HCT116 (cell line): ENCODE data around the gene CTXND1. TPM values are rescaled to one million over a fixed set of nuclear protein-coding genes. Genes with fewer than 3 reads are reported as not detected.

Experiments
- ATAC-seq: fragments of 200-7000 bp; cut with Tn5 transposase; 2 replicates; pipeline ENCODE4 v1.9.1; 2020; ENCODE audit warnings: mild to moderate bottlenecking, moderate library complexity
- BruUV-seq: library from RNA; stranded (reverse); fragments of 400-500 nt; replicated peaks from 2 replicates; lab custom pipeline; 2021; lab: Mats Ljungman, UMichigan
- CTCF ChIA-PET: fragments of 300-600 bp; sonication (Branson Sonifier 250); formaldehyde crosslinking; loops from one replicate; lab custom pipeline; 2021; ENCODE audit warnings: antibody characterized with exemption; lab: Charles Lee
- POLR2A ChIA-PET: fragments of 300-600, 350-600 bp; sonication (Branson Sonifier 250); formaldehyde crosslinking; loops from one replicate; lab custom pipeline; 2021; ENCODE audit warnings: antibody characterized with exemption; lab: Charles Lee
- RAD21 ChIA-PET, 2 experiments: fragments of 300-600 bp; sonication (Branson Sonifier 250); formaldehyde crosslinking; loops; one replicate each; lab custom pipeline; 2023; ENCODE audit warnings: low total read pairs in 2 of 2; ENCODE audit not compliant: uncharacterized antibody in 2 of 2, unreplicated experiment in 2 of 2, low non-redundant PET in 1 of 2; lab: Charles Lee
- DNase-seq: peaks from one replicate; pipeline ENCODE4 v3.0.0-alpha.2; 2010; ENCODE audit warnings: low read depth, low spot score
- H2AFZ ChIP-seq: fragments of 200-600 bp; shearing (Covaris generic), sonication (generic); 2 replicates; pipeline ENCODE4 v1.6.1; 2017; ENCODE audit warnings: low read depth, mixed run types, mixed read lengths, antibody characterized with exemption, low read length; ENCODE audit not compliant: poor library complexity, severe bottlenecking
- H3K27ac ChIP-seq: 2 replicates; pipeline ENCODE4 v1.5.1; 2012; ENCODE audit warnings: low read depth, low read length
- H3K27me3 ChIP-seq: fragments of 200-600 bp; sonication (generic); 2 replicates; pipeline ENCODE4 v1.6.1; 2016; ENCODE audit warnings: mixed run types, low read length, mixed read lengths; ENCODE audit not compliant: insufficient read depth
- H3K36me3 ChIP-seq, 2 experiments: fragments of 200-500 bp in 1 of 2; fragments of 200-600 bp in 1 of 2; sonication (Bioruptor generic) in 1 of 2; sonication (generic) in 1 of 2; 2 replicates each; pipeline versions ENCODE4 v1.5.1 to v1.6.1; 2014 to 2016; ENCODE audit warnings: low read length in 2 of 2, inconsistent platforms in 1 of 2, mixed read lengths in 1 of 2, mixed run types in 1 of 2; ENCODE audit not compliant: insufficient read depth in 2 of 2, control insufficient read depth in 1 of 2
- H3K4me1 ChIP-seq, 2 experiments: fragments of 200-600 bp in 1 of 2; sonication (generic) in 1 of 2; 2 replicates each; pipeline versions ENCODE4 v1.5.1 to v1.6.1; 2012 to 2017; ENCODE audit warnings: low read length in 2 of 2, inconsistent platforms in 1 of 2, mild to moderate bottlenecking in 1 of 2, mixed read lengths in 1 of 2, mixed run types in 1 of 2, moderate library complexity in 1 of 2; ENCODE audit not compliant: insufficient read depth in 2 of 2, control insufficient read depth in 1 of 2
- H3K4me2 ChIP-seq: fragments of 200-600 bp; sonication (generic); 2 replicates; pipeline ENCODE4 v1.6.1; 2017; ENCODE audit warnings: mixed run types, low read length, mixed read lengths
- H3K4me3 ChIP-seq, 2 experiments: fragments of 200-600 bp in 1 of 2; sonication (generic) in 1 of 2; replicated peaks in 1 of 2; 2 replicates each; pipeline ENCODE4 v1.5.1; 2011 to 2016; ENCODE audit warnings: low read length in 2 of 2, control low read depth in 1 of 2, low read depth in 1 of 2, mild to moderate bottlenecking in 1 of 2, mixed read lengths in 1 of 2, mixed run types in 1 of 2
- H3K79me2 ChIP-seq: fragments of 200-600 bp; sonication (generic); 2 replicates; pipeline ENCODE4 v1.6.1; 2017; ENCODE audit warnings: mild to moderate bottlenecking, mixed run types, low read length, moderate library complexity, mixed read lengths; ENCODE audit not compliant: insufficient read depth
- H3K9ac ChIP-seq: fragments of 200-600 bp; sonication (generic); 2 replicates; pipeline ENCODE4 v1.6.1; 2016; ENCODE audit warnings: low read length, mixed read lengths
- H3K9me2 ChIP-seq: fragments of 200-600 bp; sonication (generic), shearing (Covaris generic); 2 replicates; pipeline ENCODE4 v1.6.1; 2017; ENCODE audit warnings: mixed run types, mild to moderate bottlenecking, moderate library complexity; ENCODE audit not compliant: insufficient read depth
- H3K9me3 ChIP-seq, 2 experiments: fragments of 200-500 bp in 1 of 2; fragments of 200-600 bp in 1 of 2; sonication (Bioruptor generic) in 1 of 2; sonication (generic) in 1 of 2; 2 replicates each; pipeline ENCODE4 v1.6.1; 2014 to 2017; ENCODE audit warnings: low read length in 2 of 2, mixed read lengths in 2 of 2, inconsistent platforms in 1 of 2, low read depth in 1 of 2, mild to moderate bottlenecking in 1 of 2, mixed run types in 1 of 2, moderate library complexity in 1 of 2; ENCODE audit not compliant: control insufficient read depth in 1 of 2, insufficient read depth in 1 of 2
- H4K20me1 ChIP-seq: fragments of 200-600 bp; sonication (generic), shearing (Covaris generic); 2 replicates; pipeline ENCODE4 v1.6.1; 2017; ENCODE audit warnings: mixed run types, mild to moderate bottlenecking, moderate library complexity; ENCODE audit not compliant: insufficient read depth
- ELF1 ChIP-seq: IDR thresholded peaks from 2 replicates; pipeline ENCODE4 v1.6.1; 2012; ENCODE audit warnings: low read depth, borderline replicate concordance
- POLR2AphosphoS5 ChIP-seq: IDR thresholded peaks from 2 replicates; pipeline ENCODE4 v1.6.1; 2011; ENCODE audit warnings: mild to moderate bottlenecking, low read depth, low read length, moderate library complexity
- RAD21 ChIP-seq: IDR thresholded peaks from 2 replicates; pipeline ENCODE4 v1.6.1; 2012; ENCODE audit warnings: low read depth, mild to moderate bottlenecking
- SIN3A ChIP-seq: IDR thresholded peaks from 2 replicates; pipeline ENCODE4 v1.6.1; 2012; ENCODE audit warnings: low read depth
- SRF ChIP-seq: IDR thresholded peaks from 2 replicates; pipeline ENCODE4 v1.6.1; 2012; ENCODE audit warnings: low read depth
- TCF7L2 ChIP-seq: IDR thresholded peaks from 2 replicates; pipeline ENCODE4 v1.7.0; 2011; ENCODE audit warnings: borderline replicate concordance, inconsistent platforms; ENCODE audit not compliant: insufficient read depth, insufficient read length; ENCODE audit errors: extremely low read depth
- YY1 ChIP-seq: IDR thresholded peaks from 2 replicates; pipeline ENCODE4 v1.6.1; 2011; ENCODE audit warnings: low read length, low read depth, moderate library complexity, mild to moderate bottlenecking; ENCODE audit not compliant: insufficient replicate concordance; ENCODE audit errors: extremely low read depth
- ZFX ChIP-seq: fragments of 450-650 bp; IDR thresholded peaks from 2 replicates; pipeline ENCODE4 v1.6.1; 2017
- intact Hi-C: fragments of 100-400 bp; cut with micrococcal nuclease; formaldehyde crosslinking; loops from 2 replicates; pipeline ENCODE4 v1.10.0; 2022
- total RNA-seq: library from RNA; stranded (reverse); gene quantifications from one replicate; pipeline ENCODE4 v1.2.1, GENCODE V29; 2021; ENCODE audit not compliant: unreplicated experiment
- TF ChIP-seq, protein P1 (sequence below), 3 experiments: fragments of 200-600 bp in 1 of 3; sonication (generic) in 1 of 3; IDR thresholded peaks in 2 of 3; conservative IDR thresholded peaks in 1 of 3; 2 replicates each; pipeline ENCODE4 v1.5.1; 2012 to 2017; ENCODE audit warnings: low read depth in 2 of 3, low read length in 2 of 3, antibody characterized with exemption in 1 of 3, borderline replicate concordance in 1 of 3, control low read depth in 1 of 3, mild to moderate bottlenecking in 1 of 3, mixed read lengths in 1 of 3, mixed run types in 1 of 3, moderate library complexity in 1 of 3; ENCODE audit not compliant: insufficient read depth in 1 of 3
- TF ChIP-seq, protein P2 (sequence below): IDR thresholded peaks from 2 replicates; pipeline ENCODE4 v1.6.1; 2012; ENCODE audit warnings: low read depth
- TF ChIP-seq, protein P3 (sequence below): IDR thresholded peaks from 2 replicates; pipeline ENCODE4 v1.6.1; 2012

The CTXND1 gene
- total RNA-seq, 1 experiment from 2014 or later, result not detected

DNA sequence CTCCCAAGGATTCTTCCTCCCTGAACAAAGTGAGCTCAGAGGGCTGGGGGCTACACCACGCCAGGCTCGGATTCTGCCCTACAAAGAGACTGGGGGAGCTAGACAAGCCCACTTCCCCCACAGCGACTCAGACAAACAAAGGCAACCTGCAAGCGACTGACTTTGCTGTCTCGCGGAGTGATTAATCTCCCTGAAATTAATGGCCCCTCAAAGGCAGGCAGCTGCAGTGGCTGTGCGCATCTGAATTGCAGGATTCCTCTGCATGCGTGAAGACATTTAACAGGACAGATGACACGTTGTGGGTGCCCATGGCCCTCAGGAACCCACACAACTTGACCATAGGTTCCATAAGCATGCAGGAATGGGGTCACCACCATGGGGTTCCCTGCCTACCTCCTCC is 18.4 kb downstream of the CTXND1 start:
- Histone ChIP-seq H3K79me2 (no peaks in the 10 kb centered on the region), H3K4me2 (no peak overlapping the region), H3K9me2 (no peaks in the 10 kb centered on the region), H3K27ac (no peak overlapping the region), H2AFZ (no peak overlapping the region), H4K20me1 (no peaks in the 10 kb centered on the region), H3K36me3 (no peaks in the 10 kb centered on the region)
- POLR2A ChIA-PET, result no interaction called here
- no peak for DNase-seq
- TF ChIP-seq RAD21 (no peak), YY1 (no peak), TCF7L2 (no peak), SRF (no peak), POLR2AphosphoS5 (no peak), ELF1 (no peak)
- TF ChIP-seq, protein P1, sequence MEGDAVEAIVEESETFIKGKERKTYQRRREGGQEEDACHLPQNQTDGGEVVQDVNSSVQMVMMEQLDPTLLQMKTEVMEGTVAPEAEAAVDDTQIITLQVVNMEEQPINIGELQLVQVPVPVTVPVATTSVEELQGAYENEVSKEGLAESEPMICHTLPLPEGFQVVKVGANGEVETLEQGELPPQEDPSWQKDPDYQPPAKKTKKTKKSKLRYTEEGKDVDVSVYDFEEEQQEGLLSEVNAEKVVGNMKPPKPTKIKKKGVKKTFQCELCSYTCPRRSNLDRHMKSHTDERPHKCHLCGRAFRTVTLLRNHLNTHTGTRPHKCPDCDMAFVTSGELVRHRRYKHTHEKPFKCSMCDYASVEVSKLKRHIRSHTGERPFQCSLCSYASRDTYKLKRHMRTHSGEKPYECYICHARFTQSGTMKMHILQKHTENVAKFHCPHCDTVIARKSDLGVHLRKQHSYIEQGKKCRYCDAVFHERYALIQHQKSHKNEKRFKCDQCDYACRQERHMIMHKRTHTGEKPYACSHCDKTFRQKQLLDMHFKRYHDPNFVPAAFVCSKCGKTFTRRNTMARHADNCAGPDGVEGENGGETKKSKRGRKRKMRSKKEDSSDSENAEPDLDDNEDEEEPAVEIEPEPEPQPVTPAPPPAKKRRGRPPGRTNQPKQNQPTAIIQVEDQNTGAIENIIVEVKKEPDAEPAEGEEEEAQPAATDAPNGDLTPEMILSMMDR (IDR thresholded peaks at IDR 0.05 in 2 of 3, conservative IDR thresholded peaks at IDR 0.05 in 1 of 3; ENCODE audit: borderline replicate concordance in 1 of 3, insufficient read depth in 1 of 3, low read depth in 2 of 3, low read length in 2 of 3), result no peak
- TF ChIP-seq, all 23 proteins: peak for 0
- no peaks in the 10 kb centered on the region for H3K9me3 ChIP-seq
- no TSS peak for BruUV-seq
- ChIA-PET RAD21 (no interaction called here), CTCF (no interaction called here)
- H3K4me1 ChIP-seq, result no peaks in the 10 kb centered on the region
- ATAC-seq, result no peak
- H3K9ac ChIP-seq, result no peak overlapping the region
- peaks cover 13% of the 10 kb centered on the region; the same call in 1 of the 2 replicates for H3K27me3 ChIP-seq
- no peak overlapping the region for H3K4me3 ChIP-seq
- intact Hi-C loops, result no loop called here

DNA sequence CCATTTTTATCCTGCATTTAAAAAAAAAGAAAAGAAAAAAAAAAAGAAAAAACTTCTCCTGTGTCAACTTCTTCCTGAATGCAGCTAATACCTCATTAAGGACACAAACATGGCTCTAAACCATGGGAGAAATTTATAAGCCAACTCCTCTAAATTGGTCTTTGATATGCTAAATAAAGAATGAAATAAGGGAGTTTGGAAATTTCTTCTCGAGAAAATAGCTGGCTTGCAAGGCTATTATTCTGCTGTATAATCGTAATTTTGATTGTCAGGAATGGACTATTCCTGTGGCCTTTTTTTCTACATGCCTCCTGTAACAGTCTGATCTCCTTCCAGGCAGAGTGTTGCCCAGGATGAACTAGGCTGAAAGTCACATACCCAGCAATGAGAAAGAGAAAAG is 20.6 kb downstream of the CTXND1 start:
- BruUV-seq, result no TSS peak
- RAD21 ChIA-PET, result no interaction called here

More for the DNA sequence above, 20.6 kb downstream of the CTXND1 start:
- Histone ChIP-seq H3K4me2 (no peak overlapping the region), H4K20me1 (no peaks in the 10 kb centered on the region), H3K27me3 (peaks cover 13% of the 10 kb centered on the region; the same call in 1 of the 2 replicates), H3K4me1 (no peaks in the 10 kb centered on the region), H3K36me3 (no peaks in the 10 kb centered on the region), H3K9me2 (no peaks in the 10 kb centered on the region), H3K27ac (no peak overlapping the region), H3K79me2 (no peaks in the 10 kb centered on the region), H3K9me3 (no peaks in the 10 kb centered on the region), H2AFZ (no peak overlapping the region), H3K9ac (no peak overlapping the region), H3K4me3 (no peak overlapping the region)
- POLR2A ChIA-PET, result no interaction called here
- ATAC-seq (no peak), DNase-seq (no peak)
- CTCF ChIA-PET, result no interaction called here
- intact Hi-C loops, result no loop called here
- TF ChIP-seq ZFX (no peak), SIN3A (no peak), TCF7L2 (no peak), POLR2AphosphoS5 (no peak)
- TF ChIP-seq, protein P2, sequence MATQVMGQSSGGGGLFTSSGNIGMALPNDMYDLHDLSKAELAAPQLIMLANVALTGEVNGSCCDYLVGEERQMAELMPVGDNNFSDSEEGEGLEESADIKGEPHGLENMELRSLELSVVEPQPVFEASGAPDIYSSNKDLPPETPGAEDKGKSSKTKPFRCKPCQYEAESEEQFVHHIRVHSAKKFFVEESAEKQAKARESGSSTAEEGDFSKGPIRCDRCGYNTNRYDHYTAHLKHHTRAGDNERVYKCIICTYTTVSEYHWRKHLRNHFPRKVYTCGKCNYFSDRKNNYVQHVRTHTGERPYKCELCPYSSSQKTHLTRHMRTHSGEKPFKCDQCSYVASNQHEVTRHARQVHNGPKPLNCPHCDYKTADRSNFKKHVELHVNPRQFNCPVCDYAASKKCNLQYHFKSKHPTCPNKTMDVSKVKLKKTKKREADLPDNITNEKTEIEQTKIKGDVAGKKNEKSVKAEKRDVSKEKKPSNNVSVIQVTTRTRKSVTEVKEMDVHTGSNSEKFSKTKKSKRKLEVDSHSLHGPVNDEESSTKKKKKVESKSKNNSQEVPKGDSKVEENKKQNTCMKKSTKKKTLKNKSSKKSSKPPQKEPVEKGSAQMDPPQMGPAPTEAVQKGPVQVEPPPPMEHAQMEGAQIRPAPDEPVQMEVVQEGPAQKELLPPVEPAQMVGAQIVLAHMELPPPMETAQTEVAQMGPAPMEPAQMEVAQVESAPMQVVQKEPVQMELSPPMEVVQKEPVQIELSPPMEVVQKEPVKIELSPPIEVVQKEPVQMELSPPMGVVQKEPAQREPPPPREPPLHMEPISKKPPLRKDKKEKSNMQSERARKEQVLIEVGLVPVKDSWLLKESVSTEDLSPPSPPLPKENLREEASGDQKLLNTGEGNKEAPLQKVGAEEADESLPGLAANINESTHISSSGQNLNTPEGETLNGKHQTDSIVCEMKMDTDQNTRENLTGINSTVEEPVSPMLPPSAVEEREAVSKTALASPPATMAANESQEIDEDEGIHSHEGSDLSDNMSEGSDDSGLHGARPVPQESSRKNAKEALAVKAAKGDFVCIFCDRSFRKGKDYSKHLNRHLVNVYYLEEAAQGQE, result no peak
- TF ChIP-seq, protein P1 (IDR thresholded peaks at IDR 0.05 in 2 of 3, conservative IDR thresholded peaks at IDR 0.05 in 1 of 3; ENCODE audit: borderline replicate concordance in 1 of 3, insufficient read depth in 1 of 3, low read depth in 2 of 3, low read length in 2 of 3), result no peak
- TF ChIP-seq, protein P3, sequence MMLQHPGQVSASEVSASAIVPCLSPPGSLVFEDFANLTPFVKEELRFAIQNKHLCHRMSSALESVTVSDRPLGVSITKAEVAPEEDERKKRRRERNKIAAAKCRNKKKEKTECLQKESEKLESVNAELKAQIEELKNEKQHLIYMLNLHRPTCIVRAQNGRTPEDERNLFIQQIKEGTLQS, result no peak
